H1 (cell line): Measurements from ENCODE around the gene HOXC11. TPM values are rescaled to one million over a fixed set of nuclear protein-coding genes. Genes with fewer than 3 reads are reported as not detected.

ENCODE experiments used
- CTCF ChIA-PET: fragments of 300-600 bp; sonication (Branson Sonifier 250); formaldehyde crosslinking; loops from one replicate; lab custom pipeline; 2021; ENCODE audit not compliant: partially characterized antibody; lab: Charles Lee
- POLR2A ChIA-PET: fragments of 300-600 bp; sonication (Branson Sonifier 250); formaldehyde crosslinking; loops from one replicate; lab custom pipeline; 2021; ENCODE audit warnings: inconsistent platforms; ENCODE audit not compliant: partially characterized antibody; lab: Charles Lee
- DNase-seq, 2 experiments: peaks; one replicate each; pipeline versions ENCODE4 v3.0.0 to v3.0.0-alpha.2; 2010 to 2022; ENCODE audit warnings: low spot score in 2 of 2, low read depth in 1 of 2, mixed read lengths in 1 of 2
- FAIRE-seq: peaks from 2 replicates; lab custom pipeline; 2011; peaks lifted over from hg19 to GRCh38; lab: Jason Lieb, UNC
- H2AFZ ChIP-seq: 2 replicates; pipeline ENCODE4 v1.8.1; 2012; ENCODE audit warnings: low read length, inconsistent platforms
- H2AK5ac ChIP-seq: 2 replicates; pipeline ENCODE4 v1.6.1; 2013; ENCODE audit warnings: low read depth, low read length
- H2BK120ac ChIP-seq: replicated peaks from 2 replicates; pipeline ENCODE3; 2013; ENCODE audit warnings: low read depth, low read length, inconsistent platforms
- H2BK12ac ChIP-seq: 2 replicates; pipeline ENCODE4 v1.6.1; 2013; ENCODE audit warnings: low read depth, low read length
- H2BK15ac ChIP-seq: 2 replicates; pipeline ENCODE4 v1.6.1; 2013; ENCODE audit warnings: low read length
- H2BK20ac ChIP-seq: 2 replicates; pipeline ENCODE4 v1.6.1; 2013; ENCODE audit warnings: low read length
- H2BK5ac ChIP-seq: 2 replicates; pipeline ENCODE4 v1.6.1; 2013; ENCODE audit warnings: low read depth, low read length
- H3K14ac ChIP-seq: 2 replicates; pipeline ENCODE4 v1.6.1; 2013; ENCODE audit warnings: inconsistent platforms; ENCODE audit not compliant: insufficient read length
- H3K18ac ChIP-seq: 2 replicates; pipeline ENCODE4 v1.6.1; 2013; ENCODE audit warnings: low read length; ENCODE audit errors: extremely low read depth
- H3K23ac ChIP-seq: 2 replicates; pipeline ENCODE4 v1.6.1; 2013; ENCODE audit warnings: inconsistent platforms; ENCODE audit not compliant: insufficient read length
- H3K23me2 ChIP-seq: 2 replicates; pipeline ENCODE4 v1.6.1; 2013; ENCODE audit warnings: low read depth, low read length
- H3K27ac ChIP-seq: 2 replicates; pipeline ENCODE4 v1.6.1; 2011; ENCODE audit warnings: low read depth, low read length, inconsistent platforms
- H3K27me3 ChIP-seq, 4 experiments: replicated peaks in 1 of 4; 1 replicate in 1 of 4; 2 replicates in 3 of 4; pipeline versions ENCODE4 v1.6.1 to v1.8.1; 2011 to 2013; ENCODE audit warnings: low read length in 3 of 4, mild to moderate bottlenecking in 3 of 4, inconsistent platforms in 2 of 4, mixed read lengths in 2 of 4, moderate library complexity in 1 of 4; ENCODE audit not compliant: control insufficient read depth in 3 of 4, insufficient read depth in 3 of 4; ENCODE audit errors: extremely low read depth in 1 of 4
- H3K36me3 ChIP-seq, 4 experiments: 2 replicates each; pipeline versions ENCODE4 v1.6.1 to v1.8.1; 2011 to 2013; ENCODE audit warnings: mild to moderate bottlenecking in 4 of 4, low read length in 3 of 4, moderate library complexity in 2 of 4, control low read depth in 1 of 4, inconsistent platforms in 1 of 4; ENCODE audit not compliant: insufficient read depth in 4 of 4, control insufficient read depth in 2 of 4
- H3K4ac ChIP-seq: replicated peaks from 2 replicates; pipeline ENCODE3; 2013; ENCODE audit warnings: low read length, low read depth, mixed read lengths, inconsistent platforms; ENCODE audit not compliant: insufficient read length
- H3K4me1 ChIP-seq, 4 experiments: replicated peaks in 1 of 4; 1 replicate in 1 of 4; 2 replicates in 3 of 4; pipeline versions ENCODE4 v1.6.1 to v1.8.1; 2011 to 2013; ENCODE audit warnings: low read length in 3 of 4, inconsistent platforms in 2 of 4, mixed read lengths in 1 of 4; ENCODE audit not compliant: insufficient read depth in 4 of 4, control insufficient read depth in 3 of 4
- H3K4me2 ChIP-seq, 2 experiments: 2 replicates each; pipeline versions ENCODE4 v1.6.1 to v1.8.1; 2011 to 2013; ENCODE audit warnings: low read depth in 2 of 2, low read length in 2 of 2, control low read depth in 1 of 2, inconsistent platforms in 1 of 2, mild to moderate bottlenecking in 1 of 2; ENCODE audit not compliant: insufficient read depth in 1 of 2
- H3K4me3 ChIP-seq, 4 experiments: fragments of 200-600, 300-600 bp in 1 of 4; sonication (generic), shearing (Covaris generic), sonication (Bioruptor Twin) in 1 of 4; 2 replicates each; pipeline versions ENCODE4 v1.5.1 to v1.8.1; 2011 to 2016; ENCODE audit warnings: low read length in 4 of 4, low read depth in 3 of 4, control low read depth in 2 of 4, inconsistent platforms in 2 of 4, mild to moderate bottlenecking in 2 of 4, mixed read lengths in 1 of 4, moderate library complexity in 1 of 4; ENCODE audit not compliant: insufficient read depth in 2 of 4; ENCODE audit errors: extremely low read depth in 1 of 4
- H3K56ac ChIP-seq: replicated peaks from 2 replicates; pipeline ENCODE3; 2013; ENCODE audit warnings: low read depth, mild to moderate bottlenecking, mixed read lengths, low read length, inconsistent platforms; ENCODE audit not compliant: insufficient read length
- H3K79me1 ChIP-seq: 2 replicates; pipeline ENCODE4 v1.6.1; 2013; ENCODE audit warnings: low read depth, low read length, control low read depth
- H3K79me2 ChIP-seq, 2 experiments: 2 replicates each; pipeline versions ENCODE4 v1.6.1 to v1.8.1; 2012 to 2013; ENCODE audit warnings: low read length in 2 of 2, mild to moderate bottlenecking in 2 of 2, inconsistent platforms in 1 of 2; ENCODE audit not compliant: insufficient read depth in 2 of 2, control insufficient read depth in 1 of 2
- H3K9ac ChIP-seq, 4 experiments: replicated peaks in 1 of 4; 1 replicate in 1 of 4; 2 replicates in 3 of 4; pipeline versions ENCODE4 v1.6.1 to v1.8.1; 2011 to 2013; ENCODE audit warnings: low read depth in 3 of 4, low read length in 3 of 4, control low read depth in 2 of 4, mild to moderate bottlenecking in 2 of 4, moderate library complexity in 2 of 4, inconsistent platforms in 1 of 4; ENCODE audit errors: extremely low read depth in 1 of 4
- H3K9me3 ChIP-seq, 2 experiments: 2 replicates each; pipeline versions ENCODE4 v1.6.1 to v1.8.1; 2012 to 2013; ENCODE audit warnings: mild to moderate bottlenecking in 2 of 2, moderate library complexity in 2 of 2, control low read depth in 1 of 2, inconsistent platforms in 1 of 2, low read depth in 1 of 2, low read length in 1 of 2, mixed read lengths in 1 of 2; ENCODE audit not compliant: insufficient read depth in 2 of 2
- H4K20me1 ChIP-seq, 2 experiments: replicated peaks in 1 of 2; 2 replicates each; pipeline versions ENCODE3 to v1.8.1; 2011 to 2013; ENCODE audit warnings: inconsistent platforms in 2 of 2, low read length in 2 of 2, mild to moderate bottlenecking in 1 of 2; ENCODE audit not compliant: insufficient read depth in 2 of 2, control insufficient read depth in 1 of 2
- H4K5ac ChIP-seq: 2 replicates; pipeline ENCODE4 v1.6.1; 2013; ENCODE audit warnings: low read length, low read depth, mixed read lengths, inconsistent platforms; ENCODE audit not compliant: insufficient read length
- H4K8ac ChIP-seq: 2 replicates; pipeline ENCODE4 v1.8.0; 2013; ENCODE audit warnings: mild to moderate bottlenecking, moderate library complexity, low read length, inconsistent platforms; ENCODE audit not compliant: insufficient read depth; ENCODE audit errors: extremely low read depth
- H4K91ac ChIP-seq: replicated peaks from 2 replicates; pipeline ENCODE3; 2013; ENCODE audit warnings: low read length, mixed read lengths, inconsistent platforms; ENCODE audit not compliant: insufficient read length
- ATF2 ChIP-seq: IDR thresholded peaks from 2 replicates; pipeline ENCODE4 v1.6.1; 2012; ENCODE audit warnings: low read length, inconsistent platforms
- CHD1 ChIP-seq: IDR thresholded peaks from 2 replicates; pipeline ENCODE4 v1.6.1; 2012; ENCODE audit warnings: low read depth, low read length, improper control_type of control experiment
- CREB1 ChIP-seq: IDR thresholded peaks from 2 replicates; pipeline ENCODE4 v1.6.1; 2012; ENCODE audit warnings: inconsistent platforms
- KDM1A ChIP-seq: fragments of 200-600, 300-600 bp; sonication (generic); IDR thresholded peaks from 2 replicates; pipeline ENCODE4 v1.7.1; 2016; ENCODE audit warnings: mild to moderate bottlenecking, low read length, borderline replicate concordance
- SAP30 ChIP-seq: fragments of 300-600 bp; sonication (generic); IDR thresholded peaks from 2 replicates; pipeline ENCODE4 v1.7.1; 2012; ENCODE audit warnings: low read length, moderate library complexity, mild to moderate bottlenecking, inconsistent platforms; ENCODE audit not compliant: insufficient read depth, insufficient replicate concordance
- TAF7 ChIP-seq: optimal IDR thresholded peaks from 2 replicates; pipeline ENCODE3; 2011; ENCODE audit warnings: low read depth, mild to moderate bottlenecking, inconsistent platforms, low read length, moderate library complexity, borderline replicate concordance
- TCF12 ChIP-seq: IDR thresholded peaks from 2 replicates; pipeline ENCODE4 v1.6.1; 2011; ENCODE audit warnings: low read depth, mild to moderate bottlenecking, low read length
- ZNF274 ChIP-seq: IDR thresholded peaks from 2 replicates; pipeline ENCODE4 v1.7.0; 2012; ENCODE audit warnings: low read length, borderline replicate concordance; ENCODE audit errors: extremely low read depth
- WGBS, 2 experiments: shearing (Covaris generic) in 1 of 2; methylation state at CpG; one replicate each; pipeline versions ENCODE4 v1.1.6 to v1.1.7; 2013 to 2015; ENCODE audit warnings: low lambda C conversion rate in 2 of 2, mixed read lengths in 2 of 2, inconsistent platforms in 1 of 2, low coverage in 1 of 2, missing lambda C conversion rate in 1 of 2; ENCODE audit not compliant: insufficient replicate concordance in 2 of 2, insufficient coverage in 1 of 2, insufficient read length in 1 of 2; ENCODE audit errors: extremely low coverage in 1 of 2, missing lambda C conversion rate in 1 of 2; 5-methylcytosine and 5-hydroxymethylcytosine counted together
- polyA plus RNA-seq, 7 experiments: library from polyadenylated mRNA; depleted of rRNA in 3 of 7; stranded (reverse) in 5 of 7; unstranded in 2 of 7; fragments of >200 nt in 5 of 7; fragments of 200-250 nt in 2 of 7; gene quantifications; 1 replicate in 5 of 7; 2 replicates in 1 of 7; 4 replicates in 1 of 7; pipeline versions ENCODE4 v1.2.1 to v1.2.3, GENCODE V29; 2011 to 2013; ENCODE audit warnings: missing spikeins in 2 of 7, mixed read lengths in 2 of 7
- total RNA-seq: library from RNA; stranded (reverse); fragmentation: NEBNext Ultra II Directional; extraction: Animal tissue kit (Norgen Biotek cat#: 25700); gene quantifications from 2 replicates; pipeline ENCODE4 v1.2.1, GENCODE V29; 2021

The HOXC11 gene
- total and polyA plus RNA-seq, 2 of the 8 experiments (the other 6 are each of a cell fraction or from before 2014, with no cell fraction given) = not detected

GRCh38 chr12:53924521-53925405 is 48.2 kb upstream of the HOXC11 start:
- 36% methylated on average over 2 of the region's 2 CpGs; no CpG with 5 or more reads in 1 of the 2 experiments for WGBS, 2 experiments
- Histone ChIP-seq H3K79me2 (no peaks in the 10 kb centered on the region), H3K27me3 (peaks cover 56 to 73% (median 68%) of the 10 kb centered on the region in 4 experiments), H3K56ac (no peak overlapping the region), H3K23ac (no peak overlapping the region), H2BK12ac (no peak overlapping the region), H3K14ac (no peak overlapping the region), H3K79me1 (no peaks in the 10 kb centered on the region), H3K23me2 (no peaks in the 10 kb centered on the region), H2BK5ac (no peak overlapping the region), H3K4me1 (peaks cover 0 to 8% (median 2%) of the 10 kb centered on the region in 4 experiments; a peak in 4 of 7 replicates), H3K9ac (no peak overlapping the region), H3K27ac (no peak overlapping the region), H3K4me2 (no peak overlapping the region), H4K8ac (no peak overlapping the region), H4K5ac (no peak overlapping the region), H4K20me1 (peaks cover 4 to 11% of the 10 kb centered on the region in 2 experiments), H3K18ac (no peak overlapping the region), H4K91ac (no peak overlapping the region), H2BK20ac (no peak overlapping the region), H2AK5ac (no peak overlapping the region), H3K36me3 (no peaks in the 10 kb centered on the region), H2BK15ac (no peak overlapping the region), H2AFZ (no peak overlapping the region), H2BK120ac (no peak overlapping the region), H3K4ac (no peak overlapping the region), H3K9me3 (no peaks in the 10 kb centered on the region), H3K4me3 (no peak overlapping the region)
- DNase-seq (no peak), FAIRE-seq (no peak)
- ChIA-PET CTCF (interaction anchor here (0.6 to 1.8 kb wide), 5 partner anchors 25 to 178 kb away, joined by 3 to 5 read pairs (median 3); no protein-coding TSS in a partner anchor), POLR2A (no interaction called here)
- TF ChIP-seq ATF2 = no peak
- TF ChIP-seq SAP30 = no peak
- no peak for TF ChIP-seq KDM1A
- TF ChIP-seq CREB1 = no peak
- TF ChIP-seq ZNF274 = no peak
- TF ChIP-seq TCF12 = no peak
- no peak for TF ChIP-seq CHD1
- no peak for TF ChIP-seq TAF7
